ENCODE data around the gene CAPZB.

The CAPZB gene

DNA sequence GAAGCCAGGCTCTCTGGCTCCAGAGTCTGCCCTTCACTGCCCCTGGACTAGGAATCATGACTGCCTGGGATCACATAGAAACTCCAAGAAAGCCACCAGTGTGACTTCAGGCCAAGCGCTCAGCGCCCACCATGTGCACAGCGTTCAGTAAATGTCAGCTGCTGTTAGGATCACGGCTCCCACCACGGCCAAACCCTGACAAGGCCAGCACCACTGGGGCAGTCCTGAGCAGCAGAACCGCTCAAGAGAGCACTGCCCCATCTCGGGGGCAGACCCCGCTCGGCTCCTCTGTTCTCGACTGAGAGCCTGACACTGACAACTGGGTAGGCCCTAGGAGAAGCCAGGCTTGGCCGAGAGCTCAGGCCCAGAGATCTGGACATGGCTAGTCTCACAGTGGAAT, 10.0 kb downstream of the CAPZB start:
- no peaks in the 10 kb centered on the region for H3K36me3 ChIP-seq (ENCODE audit: low read length)
- TF ChIP-seq CTCF (IDR thresholded peaks at IDR 0.05; ENCODE audit: insufficient read depth, low read length, poor library complexity, severe bottlenecking) (no peak), EZH2phosphoT487 (conservative IDR thresholded peaks at IDR 0.05; ENCODE audit: low read length) (no peak)
- peaks cover 25% of the 10 kb centered on the region; the same call in 1 of the 2 replicates for H4K20me1 ChIP-seq (ENCODE audit: low read depth, low read length)

DNA sequence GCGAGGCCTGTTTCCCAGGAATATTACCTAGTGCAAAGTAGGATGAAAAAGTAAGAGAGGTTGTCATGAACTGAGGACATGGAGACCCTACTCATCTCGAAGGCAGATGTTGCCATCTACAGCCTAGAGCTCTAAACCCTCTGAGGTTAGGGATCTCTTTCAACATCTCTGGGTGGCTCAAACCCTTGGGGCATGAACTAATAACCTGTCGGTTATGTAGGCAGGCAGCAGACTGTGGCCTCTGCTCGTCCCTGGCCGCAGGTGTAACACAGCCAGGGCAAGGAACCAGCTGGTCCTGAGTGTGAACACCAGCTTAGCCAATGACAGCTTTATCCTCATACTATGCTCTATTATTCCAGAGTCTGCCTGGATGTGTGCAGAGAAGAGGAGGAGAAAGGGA, 13.2 kb downstream of the CAPZB start:
- Histone ChIP-seq H3K9ac (ENCODE audit: low read length) (no peak overlapping the region), H3K4me2 (ENCODE audit: low read depth, low read length, poor library complexity, severe bottlenecking) (no peak overlapping the region), H4K20me1 (ENCODE audit: low read depth, low read length) (peaks cover 21% of the 10 kb centered on the region; the same call in 1 of the 2 replicates), H3K27ac (ENCODE audit: low read depth, low read length) (no peak overlapping the region), H3K79me2 (ENCODE audit: insufficient read depth, low read length) (peaks cover 98% of the 10 kb centered on the region), H3K9me2 (replicated peaks; ENCODE audit: insufficient read depth, low read length) (no peaks in the 10 kb centered on the region), H3K27me3 (ENCODE audit: low read length) (no peaks in the 10 kb centered on the region), H3K4me3 (ENCODE audit: insufficient read depth, low read length, poor library complexity, severe bottlenecking) (no peak overlapping the region), H2AFZ (ENCODE audit: low read depth, low read length, severe bottlenecking) (no peak overlapping the region), H3K9me3 (ENCODE audit: insufficient read depth, low read length) (no peaks in the 10 kb centered on the region), H3F3A (ENCODE audit: insufficient read depth) (no peaks in the 10 kb centered on the region), H3K36me3 (ENCODE audit: low read length) (no peaks in the 10 kb centered on the region)
- TF ChIP-seq CTCF (IDR thresholded peaks at IDR 0.05; ENCODE audit: insufficient read depth, low read length, poor library complexity, severe bottlenecking) (no peak), EZH2phosphoT487 (conservative IDR thresholded peaks at IDR 0.05; ENCODE audit: low read length) (no peak)

More for the DNA sequence above, 10.0 kb downstream of the CAPZB start:
- Histone ChIP-seq H3K9ac (ENCODE audit: low read length) (no peak overlapping the region), H3K9me2 (replicated peaks; ENCODE audit: insufficient read depth, low read length) (no peaks in the 10 kb centered on the region), H3K9me3 (ENCODE audit: insufficient read depth, low read length) (no peaks in the 10 kb centered on the region), H3K79me2 (ENCODE audit: insufficient read depth, low read length) (peaks cover 98% of the 10 kb centered on the region), H3K27ac (ENCODE audit: low read depth, low read length) (no peak overlapping the region), H3F3A (ENCODE audit: insufficient read depth) (no peaks in the 10 kb centered on the region), H3K4me2 (ENCODE audit: low read depth, low read length, poor library complexity, severe bottlenecking) (no peak overlapping the region), H3K4me3 (ENCODE audit: insufficient read depth, low read length, poor library complexity, severe bottlenecking) (no peak overlapping the region), H2AFZ (ENCODE audit: low read depth, low read length, severe bottlenecking) (no peak overlapping the region), H3K27me3 (ENCODE audit: low read length) (no peaks in the 10 kb centered on the region)

DNA sequence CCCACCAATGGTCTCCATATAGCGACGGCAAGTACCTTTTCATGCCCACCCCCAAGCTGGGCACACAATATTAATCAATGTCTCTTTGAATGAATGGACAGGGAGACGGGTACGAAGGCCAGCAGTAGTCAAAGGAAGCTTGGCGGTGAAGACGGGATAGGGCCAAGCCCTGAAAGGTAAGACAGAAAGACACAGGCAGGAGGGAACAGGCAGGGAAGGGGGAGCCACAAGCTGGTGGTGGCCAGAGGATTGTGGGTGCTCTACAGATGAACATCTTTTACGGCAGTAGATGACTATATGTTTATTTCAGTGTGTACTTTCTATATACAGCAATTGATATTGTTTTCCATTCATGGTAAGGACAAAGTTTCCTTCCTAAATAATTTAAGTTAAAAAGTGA, 16.3 kb downstream of the CAPZB start:
- no peak overlapping the region for H3K4me3 ChIP-seq (ENCODE audit: insufficient read depth, low read length, poor library complexity, severe bottlenecking)
- H3K27me3 ChIP-seq (ENCODE audit: low read length) = no peaks in the 10 kb centered on the region
- no peak overlapping the region for H3K9ac ChIP-seq (ENCODE audit: low read length)
- no peaks in the 10 kb centered on the region for H3K36me3 ChIP-seq (ENCODE audit: low read length)
- peaks cover 95% of the 10 kb centered on the region for H3K79me2 ChIP-seq (ENCODE audit: insufficient read depth, low read length)
- H3K27ac ChIP-seq (ENCODE audit: low read depth, low read length) = no peak overlapping the region
- no peak overlapping the region for H2AFZ ChIP-seq (ENCODE audit: low read depth, low read length, severe bottlenecking)
- H3K9me3 ChIP-seq (ENCODE audit: insufficient read depth, low read length) = no peaks in the 10 kb centered on the region
- no peaks in the 10 kb centered on the region for H3F3A ChIP-seq (ENCODE audit: insufficient read depth)
- H3K4me2 ChIP-seq (ENCODE audit: low read depth, low read length, poor library complexity, severe bottlenecking) = no peak overlapping the region
- TF ChIP-seq CTCF (IDR thresholded peaks at IDR 0.05; ENCODE audit: insufficient read depth, low read length, poor library complexity, severe bottlenecking) (no peak), EZH2phosphoT487 (conservative IDR thresholded peaks at IDR 0.05; ENCODE audit: low read length) (no peak)
- no peaks in the 10 kb centered on the region for H3K9me2 ChIP-seq (replicated peaks; ENCODE audit: insufficient read depth, low read length)
- H4K20me1 ChIP-seq (ENCODE audit: low read depth, low read length) = peaks cover 18% of the 10 kb centered on the region; the same call in 1 of the 2 replicates
